HPDE6-E6E7 (cell line): ENCODE results near the gene ASXL1.
A peak's percentile ranks its signal among the peaks of the same experiment; 100 is the strongest.
"Not testable (repeated sequence)": the region's sequence is repeated elsewhere in the genome, so short reads cannot be mapped to it uniquely, and the experiment has no call there.

Source experiments
- DNase-seq: peaks from one replicate; pipeline ENCODE4 v3.0.0; 2011; ENCODE audit warnings: missing footprints; ENCODE audit errors: extremely low spot score

ASXL1 gene

GRCh38 chr20:32337937-32338661 lies 20.0 kb upstream of the ASXL1 start:
- DNase-seq, result no peak

DNA sequence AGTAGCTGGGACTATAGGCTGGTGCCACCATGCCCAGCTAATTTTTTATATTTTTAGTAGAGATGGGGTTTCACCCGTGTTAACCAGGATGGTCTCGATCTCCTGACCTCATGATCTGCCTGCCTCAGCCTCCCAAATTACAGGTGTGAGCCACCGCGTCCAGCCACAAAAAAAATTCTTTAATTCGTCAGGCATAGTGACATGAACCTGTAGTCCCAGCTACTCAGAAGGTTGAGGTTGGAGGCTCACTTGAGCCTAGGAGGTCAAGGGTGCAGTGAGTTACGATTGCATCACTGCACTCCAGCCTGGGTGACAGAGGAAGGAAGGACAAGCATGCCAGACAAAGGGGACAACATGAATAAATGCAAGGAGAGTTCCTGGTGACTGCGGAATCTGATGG lies 19.5 kb upstream of the ASXL1 start:
- DNase-seq, result no peak

DNA sequence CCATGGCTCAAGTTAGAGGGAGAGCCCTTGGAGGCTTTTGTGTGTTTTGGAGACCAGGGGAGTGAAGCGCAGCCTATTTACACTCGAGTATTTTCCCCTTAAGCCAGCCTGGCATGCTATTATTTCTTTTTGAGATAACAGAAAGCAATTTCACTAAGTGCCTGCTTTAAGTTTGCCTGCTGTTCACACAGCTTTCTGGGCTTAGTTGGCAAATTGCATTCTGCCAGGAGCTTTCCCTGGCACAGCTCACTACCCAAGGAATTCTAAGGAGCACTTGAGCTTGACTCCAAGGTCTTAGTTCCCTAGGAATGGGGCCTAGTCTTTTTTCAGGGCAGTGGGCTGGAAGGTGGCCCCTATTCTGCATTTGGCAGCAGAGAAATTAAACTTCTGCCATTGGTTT lies 19.0 kb upstream of the ASXL1 start:
- no peak for DNase-seq

- not testable (repeated sequence) for DNase-seq
These were observed 17.1 kb upstream of the ASXL1 start for GRCh38 chr20:32341053-32341452.

DNA sequence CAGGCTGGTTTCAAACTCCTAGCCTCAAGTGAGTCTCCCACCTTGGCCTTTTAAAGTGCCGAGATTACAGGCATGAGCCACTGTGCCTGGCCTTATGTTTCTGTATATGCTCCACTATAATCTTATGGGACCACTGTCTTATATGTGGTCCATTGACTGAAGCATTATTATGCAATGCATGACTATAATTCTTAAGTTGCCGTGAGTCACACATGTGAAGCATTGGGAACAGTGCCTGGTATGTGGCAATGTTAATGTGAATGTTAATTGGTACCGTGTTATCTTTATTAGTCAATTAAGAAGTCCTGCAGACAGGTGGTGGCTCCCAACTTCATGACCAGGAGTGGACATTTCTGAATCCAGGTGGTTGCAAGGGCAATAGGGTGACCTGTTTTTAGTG lies 14.7 kb upstream of the ASXL1 start:
- peak; percentile 59 for DNase-seq

DNA sequence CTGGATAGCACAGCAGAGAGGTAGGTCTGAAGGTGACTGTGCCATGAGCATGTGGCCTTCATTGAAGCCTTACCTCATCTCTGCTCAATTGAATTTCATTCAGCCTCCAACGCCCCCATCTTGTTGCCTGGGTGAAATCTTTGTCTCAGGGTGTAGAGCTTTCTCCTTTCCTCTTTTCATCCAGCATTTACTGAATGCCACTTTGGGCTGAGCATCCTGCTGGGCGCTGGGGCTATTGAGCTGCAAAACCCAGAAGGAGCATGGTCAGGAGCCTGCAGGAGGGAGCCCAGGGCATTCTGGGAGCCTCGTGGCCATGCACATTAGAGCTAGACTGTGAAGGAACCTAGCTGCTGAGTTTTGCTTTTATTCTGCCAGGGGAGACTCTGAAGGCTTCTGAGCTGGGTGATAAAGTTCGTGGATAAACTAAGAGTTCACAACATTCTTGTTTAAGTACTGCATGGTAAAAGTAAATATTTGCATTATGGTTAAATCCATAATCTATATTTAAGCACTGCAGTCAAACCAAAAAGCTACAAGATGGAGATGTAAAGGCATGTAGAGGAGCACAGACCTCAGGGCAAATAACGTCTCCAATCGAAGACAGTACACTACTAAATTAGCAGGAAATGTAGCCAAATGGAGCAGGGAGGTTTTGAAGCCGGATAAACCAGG lies 13.2 kb upstream of the ASXL1 start:
- DNase-seq, result no peak

DNA sequence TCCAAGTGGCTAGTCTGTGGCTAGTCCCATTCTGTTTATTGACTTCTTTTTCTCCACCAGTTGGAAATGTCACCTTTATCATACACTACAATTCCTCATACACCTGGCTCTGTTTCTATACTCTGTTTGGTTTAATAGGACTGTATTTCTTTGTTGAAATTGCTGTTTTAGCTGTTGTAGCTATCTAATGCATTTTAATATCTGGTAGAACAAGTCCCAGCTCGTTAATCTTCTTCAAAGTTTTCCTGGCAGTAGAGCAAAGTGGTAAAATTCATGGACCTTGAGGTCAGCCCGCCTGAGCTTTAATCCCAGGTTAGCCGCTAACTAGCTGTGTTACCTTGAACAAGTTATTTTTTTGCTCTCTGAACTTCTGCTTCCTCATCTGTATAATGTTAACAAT lies 9.9 kb upstream of the ASXL1 start:
- no peak for DNase-seq

- DNase-seq, result no peak
These were observed 7.7 kb upstream of the ASXL1 start for GRCh38 chr20:32350421-32350820.

DNA sequence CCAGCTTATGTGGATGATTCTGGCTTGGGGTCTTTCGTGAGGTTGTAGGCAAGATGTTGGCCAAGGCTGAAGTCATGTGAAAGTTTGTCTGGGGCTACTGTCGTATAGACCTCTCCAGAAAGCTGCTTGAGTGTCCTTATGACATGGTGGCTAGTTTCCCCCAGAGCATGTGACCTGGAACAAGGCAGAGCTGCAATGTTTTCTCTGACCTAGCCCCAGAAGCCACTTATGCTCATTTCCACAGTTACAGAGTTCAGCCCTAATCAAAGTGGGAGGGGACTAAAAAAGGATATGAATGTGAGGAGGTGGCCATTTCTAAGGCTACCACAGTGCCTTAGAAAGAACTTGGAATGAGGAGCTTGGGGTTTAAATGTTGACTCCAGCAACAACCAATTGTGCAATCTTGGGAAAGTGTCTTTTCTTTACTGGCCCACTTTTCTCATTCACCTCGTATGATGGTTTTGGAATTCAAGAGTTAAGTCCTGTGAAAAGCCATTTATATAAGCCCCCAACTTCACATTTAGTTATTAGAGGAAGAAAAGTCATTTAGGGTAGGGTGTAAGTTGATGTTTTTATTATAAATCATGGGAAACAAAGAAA lies 5.9 kb upstream of the ASXL1 start:
- DNase-seq, result no peak

GRCh38 chr20:32353848-32354496 lies 4.2 kb upstream of the ASXL1 start:
- DNase-seq, result no peak

DNA sequence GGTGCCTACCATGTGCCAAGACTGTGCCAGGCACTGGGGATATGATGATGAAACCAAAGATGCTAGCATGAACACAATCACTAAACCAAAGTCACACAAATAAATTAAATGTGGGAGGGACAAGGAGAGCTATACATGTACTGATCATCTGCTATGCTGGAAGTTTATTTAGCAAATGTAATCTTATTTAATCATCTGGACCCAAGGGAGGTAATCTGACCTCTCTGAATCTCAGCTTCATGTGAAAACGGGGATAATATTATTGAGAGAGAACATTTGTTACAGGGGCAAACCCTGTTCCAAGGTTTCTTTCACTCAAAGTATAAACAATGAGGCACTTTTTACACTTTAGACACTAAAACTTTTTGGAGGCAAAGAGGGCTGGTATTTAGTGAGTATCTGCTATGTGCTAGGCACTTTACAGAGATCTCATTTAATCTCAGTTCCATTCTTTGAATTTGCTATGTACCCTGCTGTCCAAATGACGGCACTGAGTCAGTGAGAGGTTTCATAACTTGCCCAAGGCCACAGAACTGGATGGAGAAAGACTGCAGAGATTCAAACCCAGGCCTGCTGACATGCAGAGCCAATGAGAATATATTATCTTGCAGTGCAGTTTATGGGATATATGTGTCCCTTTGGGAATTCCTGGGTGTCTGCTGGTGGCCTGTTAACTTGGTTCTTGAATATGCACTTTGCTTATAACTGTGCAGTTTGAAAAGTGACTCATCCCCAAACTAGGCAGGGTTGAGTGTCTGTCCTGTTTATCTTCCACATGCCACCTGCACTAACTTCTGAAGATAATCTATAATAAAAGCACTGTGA lies 3.3 kb upstream of the ASXL1 start:
- no peak for DNase-seq

DNA sequence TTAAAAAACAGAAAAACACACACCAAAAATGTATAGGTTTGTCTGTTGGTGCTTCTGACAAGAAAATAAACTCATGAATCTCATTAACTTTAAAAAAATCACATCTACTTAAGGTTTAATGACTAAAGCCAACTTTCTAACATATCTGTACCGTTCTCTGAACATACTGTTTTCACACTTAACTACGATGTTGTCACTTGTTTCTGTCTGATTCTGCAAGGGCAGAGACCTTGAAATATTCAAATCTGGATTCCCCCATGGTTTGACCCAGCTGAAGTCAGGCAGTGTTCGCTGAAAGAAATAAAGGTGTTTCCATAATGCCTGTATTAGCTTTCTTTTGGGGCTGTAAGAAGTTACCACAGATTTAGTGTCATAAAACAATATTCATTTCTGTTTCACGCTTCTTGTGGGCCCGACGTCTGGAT lies 2.7 kb upstream of the ASXL1 start:
- DNase-seq, result no peak

GRCh38 chr20:32355907-32356621 lies 2.1 kb upstream of the ASXL1 start:
- not testable (repeated sequence) for DNase-seq

GRCh38 chr20:32356622-32357374 lies 1.3 kb upstream of the ASXL1 start:
- DNase-seq, result no peak

- peak; percentile 32 for DNase-seq
These were observed 709 bp upstream of the ASXL1 start for GRCh38 chr20:32357375-32357868.

DNA sequence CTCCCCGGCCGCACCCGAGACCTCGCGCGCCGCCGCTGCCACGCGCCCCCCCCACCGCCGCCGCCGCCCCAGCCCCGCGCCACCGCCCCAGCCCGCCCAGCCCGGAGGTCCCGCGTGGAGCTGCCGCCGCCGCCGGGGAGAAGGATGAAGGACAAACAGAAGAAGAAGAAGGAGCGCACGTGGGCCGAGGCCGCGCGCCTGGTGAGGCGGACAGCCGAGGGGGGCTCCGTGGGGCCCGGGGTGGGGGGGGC lies 426 bp downstream of the ASXL1 start:
- no peak for DNase-seq

- peak; percentile 88 for DNase-seq
These were observed 927 bp downstream of the ASXL1 start for GRCh38 chr20:32358883-32359632.

GRCh38 chr20:32359633-32360332 lies 1.7 kb downstream of the ASXL1 start:
- no peak for DNase-seq

GRCh38 chr20:32360333-32360634 lies 2.2 kb downstream of the ASXL1 start:
- DNase-seq, result no peak
